C4-2B (cell line): Measurements from ENCODE around the gene BACE1-AS.

Source experiments
- CTCF ChIP-seq: fragments of 450-650 bp; conservative IDR thresholded peaks from 2 replicates; pipeline ENCODE4 v1.5.1; 2017; ENCODE audit warnings: mild to moderate bottlenecking
- ZFX ChIP-seq: fragments of 450-650 bp; IDR thresholded peaks from 2 replicates; pipeline ENCODE4 v1.6.1; 2017

GRCh38 chr11:117309310-117309709, 18.2 kb downstream of the BACE1-AS start:
- TF ChIP-seq CTCF (no peak), ZFX (no peak)
